GM12801 (cell line): ENCODE measurements around the gene CFAP57.

Experiments
- CTCF ChIP-seq: IDR thresholded peaks from one replicate; pipeline ENCODE4 v1.5.1; 2011; ENCODE audit warnings: control low read depth; ENCODE audit not compliant: insufficient read length; ENCODE audit errors: extremely low read depth

The CFAP57 gene

GRCh38 chr1:43220905-43221778, 49.0 kb downstream of the CFAP57 start:
- no peak for TF ChIP-seq CTCF

GRCh38 chr1:43221797-43222196, 49.7 kb downstream of the CFAP57 start:
- TF ChIP-seq CTCF, result no peak

- no peak for TF ChIP-seq CTCF
Observed at GRCh38 chr1:43222879-43223278, 50.7 kb downstream of the CFAP57 start.

- no peak for TF ChIP-seq CTCF
Observed at GRCh38 chr1:43225168-43225567, 53.0 kb downstream of the CFAP57 start.

GRCh38 chr1:43227143-43227764, 55.1 kb downstream of the CFAP57 start:
- TF ChIP-seq CTCF, result no peak

- TF ChIP-seq CTCF, result no peak
Observed at GRCh38 chr1:43229826-43230780, 58.0 kb downstream of the CFAP57 start.

- no peak for TF ChIP-seq CTCF
Observed at GRCh38 chr1:43232074-43232473, 59.9 kb downstream of the CFAP57 start.
